Gastrocnemius medialis (tissue), 4 donors: ENCODE measurements around the gene RPS6KA2.

Source experiments
- CTCF ChIP-seq, 5 experiments: fragments of 450-650 bp in 3 of 5; fragments of 200-600 bp in 2 of 5; sonication (generic) in 2 of 5; IDR thresholded peaks in 4 of 5; conservative IDR thresholded peaks in 1 of 5; 1 replicate in 4 of 5; 2 replicates in 1 of 5; pipeline ENCODE4 v1.5.1; 2016 to 2019; ENCODE audit warnings: antibody characterized with exemption in 5 of 5, mild to moderate bottlenecking in 3 of 5, moderate library complexity in 3 of 5
- POLR2A ChIP-seq, 2 donors: fragments of 450-650 bp; IDR thresholded peaks; one replicate each; pipeline ENCODE4 v1.6.1; 2017; ENCODE audit warnings: antibody characterized with exemption in 2 of 2, mild to moderate bottlenecking in 2 of 2, moderate library complexity in 2 of 2

DNA sequence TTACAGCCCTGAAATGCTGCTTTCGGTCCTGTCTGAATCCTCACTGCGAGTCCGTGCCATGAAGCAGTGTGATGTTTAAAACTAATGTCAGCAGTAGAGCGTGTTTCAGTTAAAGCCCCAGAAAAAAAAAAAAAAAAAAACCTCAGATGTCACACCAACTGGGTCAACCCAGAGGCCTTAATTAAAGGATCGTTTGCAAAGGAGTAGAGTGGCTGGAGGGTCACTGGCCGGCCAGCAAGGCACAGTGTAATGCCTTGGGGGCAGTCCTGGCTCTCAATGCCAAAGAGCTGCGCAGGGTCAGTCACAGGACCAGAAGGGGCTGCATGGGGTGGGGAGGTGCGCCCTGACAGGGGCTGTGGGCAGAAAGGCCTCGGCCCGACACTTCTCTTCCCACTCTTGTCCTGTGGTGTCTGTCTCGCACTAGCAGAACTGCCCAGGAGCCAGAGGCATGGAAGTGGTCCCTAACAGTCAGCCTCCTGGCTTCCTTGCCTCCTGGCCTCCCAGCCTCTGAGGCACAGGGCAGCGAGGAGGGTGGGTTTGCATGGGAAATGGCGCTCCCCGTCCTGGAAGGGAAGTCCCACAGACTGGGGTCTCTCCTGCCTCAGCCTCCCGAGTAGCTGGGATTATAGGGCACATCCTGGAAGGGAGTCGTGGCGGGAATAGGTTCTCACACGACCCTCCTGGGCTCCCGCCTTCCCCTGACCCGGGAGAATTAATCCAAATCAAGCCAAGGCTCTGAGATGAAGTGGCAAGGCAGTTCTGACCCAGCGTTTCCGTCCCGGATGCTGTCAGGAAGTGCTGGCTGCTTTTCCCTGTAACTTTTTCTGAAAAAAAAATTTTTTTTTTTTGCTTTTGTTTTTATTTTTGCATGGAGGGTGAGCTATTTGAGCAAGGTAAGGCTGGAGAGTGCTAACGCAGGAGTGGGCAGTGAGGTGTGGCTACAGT lies 190.6 kb downstream of the RPS6KA2 start:
- TF ChIP-seq CTCF (IDR thresholded peaks at IDR 0.05 in 4 of 5, conservative IDR thresholded peaks at IDR 0.05 in 1 of 5) = no peak
- TF ChIP-seq POLR2A (IDR thresholded peaks at IDR 0.05) = no peak
